Measurements from ENCODE around the gene CNMD. TPM values are rescaled to one million over a fixed set of nuclear protein-coding genes. Genes with fewer than 3 reads are reported as not detected.

CNMD gene
- polyA plus RNA-seq, 1 of the 3 experiments (the other 2 are of a cell fraction) = not detected

- H3K27ac ChIP-seq (ENCODE audit: low read depth in 2 of 2, low read length in 1 of 2) = no peak overlapping the region
- no peaks in the 10 kb centered on the region for H3K9me2 ChIP-seq
- H3K4me2 ChIP-seq = no peak overlapping the region
- no peaks in the 10 kb centered on the region for H3K4me1 ChIP-seq (ENCODE audit: control insufficient read depth in 1 of 2, insufficient read depth in 2 of 2, low read depth in 1 of 2, low read length in 1 of 2)
- no peaks in the 10 kb centered on the region for H3K36me3 ChIP-seq (replicated peaks in 1 of 2; ENCODE audit: control insufficient read depth in 1 of 2, insufficient read depth in 2 of 2, low read length in 1 of 2)
- H3K4me3 ChIP-seq (ENCODE audit: low read depth in 2 of 2, low read length in 1 of 2) = no peak overlapping the region
- no peak overlapping the region for H3K9ac ChIP-seq
- H2AFZ ChIP-seq (ENCODE audit: low read depth) = no peak overlapping the region
- H3F3A ChIP-seq (replicated peaks; ENCODE audit: insufficient read depth) = no peaks in the 10 kb centered on the region
- no peak for TF ChIP-seq USF2 (IDR thresholded peaks at IDR 0.05; ENCODE audit: borderline replicate concordance, low read depth, low read length)
- no peak for TF ChIP-seq TEAD4 (IDR thresholded peaks at IDR 0.05; ENCODE audit: borderline replicate concordance, insufficient read depth)
- no peak for TF ChIP-seq CHD2 (IDR thresholded peaks at IDR 0.05; ENCODE audit: low read length, partially characterized antibody)
- TF ChIP-seq REST (IDR thresholded peaks at IDR 0.05; ENCODE audit: low read depth, low read length) = no peak
- TF ChIP-seq MEF2A (IDR thresholded peaks at IDR 0.05; ENCODE audit: borderline replicate concordance, low read depth) = no peak
- no peak for TF ChIP-seq ELF1 (IDR thresholded peaks at IDR 0.05)
- no peak for TF ChIP-seq RFX5 (IDR thresholded peaks at IDR 0.05; ENCODE audit: low read length)
- no peak for TF ChIP-seq IRF3 (IDR thresholded peaks at IDR 0.05; ENCODE audit: low read depth, low read length)
- no peak for TF ChIP-seq TAF1 (IDR thresholded peaks at IDR 0.05; ENCODE audit: borderline replicate concordance, low read depth, low read length)
- no peak for TF ChIP-seq EP300 (IDR thresholded peaks at IDR 0.05; ENCODE audit: borderline replicate concordance in 1 of 2, low read depth in 1 of 2, low read length in 1 of 2)
- TF ChIP-seq NFIC (IDR thresholded peaks at IDR 0.05; ENCODE audit: borderline replicate concordance) = no peak
- TF ChIP-seq ZBTB33 (IDR thresholded peaks at IDR 0.05; ENCODE audit: borderline replicate concordance, low read depth) = no peak
- TF ChIP-seq POLR2AphosphoS5 (IDR thresholded peaks at IDR 0.05; ENCODE audit: low read depth, low read length) = no peak
- no peak for TF ChIP-seq GATA2 (CRISPR knock-in tag; IDR thresholded peaks at IDR 0.05)
- CTCF ChIA-PET = interaction anchor here (0.7 to 1.4 kb wide), 5 partner anchors 9 to 103 kb away, joined by 3 to 4 read pairs (median 3); no protein-coding TSS in a partner anchor
- WGBS (ENCODE audit: low lambda C conversion rate) = 6% methylated on average over 1 of the region's 1 CpG
- no peaks in the 10 kb centered on the region for H3K79me2 ChIP-seq (ENCODE audit: insufficient read depth)
- no peak for DNase-seq
- H3K9me3 ChIP-seq = no peaks in the 10 kb centered on the region
- no peaks in the 10 kb centered on the region for H4K20me1 ChIP-seq (ENCODE audit: insufficient read depth)
- no peaks in the 10 kb centered on the region for H3K27me3 ChIP-seq (ENCODE audit: insufficient read depth)
- POLR2A ChIA-PET = no interaction called here
These were observed 3.9 kb upstream of the CNMD start for GRCh38 chr13:52743569-52743968.
